CD4-positive, alpha-beta T cell treated with Interferon alpha-2 for 1 hour (primary cell): Measurements from ENCODE around the gene PACRG.
"Not testable (repeated sequence)": the region's sequence is repeated elsewhere in the genome, so short reads cannot be mapped to it uniquely, and the experiment has no call there.

Experiments used
- DNase-seq, 2 donors: peaks; one replicate each; pipeline ENCODE4 v3.0.0-alpha.2; 2020 to 2022

PACRG gene

DNA sequence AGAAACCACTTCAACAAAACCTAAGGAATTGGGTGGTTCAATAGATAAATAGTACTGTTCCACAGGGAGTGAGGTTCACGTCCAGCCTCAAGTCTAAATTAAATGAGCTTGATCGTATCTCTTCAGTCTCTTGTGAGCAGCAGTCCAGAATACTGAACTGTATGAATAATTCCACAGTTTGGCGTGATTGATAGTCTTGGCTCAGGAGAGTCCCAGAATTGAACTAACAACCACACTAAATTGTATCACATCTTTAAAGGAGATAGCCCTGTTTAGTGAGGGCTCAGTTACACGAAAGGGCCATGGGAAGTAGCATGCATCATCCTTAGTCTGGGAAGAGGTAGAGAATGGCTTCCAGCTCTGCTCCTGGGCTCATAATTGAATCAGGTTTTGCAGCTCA lies 224.6 kb downstream of the PACRG start:
- no peak for DNase-seq

DNA sequence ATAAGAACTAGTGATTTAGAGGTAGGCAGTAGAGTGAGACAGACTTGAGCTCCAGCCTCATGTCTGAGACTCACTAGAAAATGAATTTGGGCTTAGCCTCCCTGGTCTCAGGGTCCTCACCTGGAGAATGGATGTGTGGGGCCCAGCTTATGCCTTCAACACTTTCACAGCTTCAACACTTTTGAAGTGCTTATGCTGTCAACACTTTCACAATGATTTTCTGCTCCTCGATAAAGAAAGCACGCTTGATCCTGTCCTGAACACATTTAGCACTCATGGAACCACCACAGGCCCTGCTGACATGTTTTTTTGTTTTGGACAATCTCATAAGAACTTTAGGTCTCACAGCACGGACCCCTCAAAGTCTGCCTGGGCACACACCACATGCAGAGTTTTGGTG lies 229.3 kb downstream of the PACRG start:
- DNase-seq, result no peak

DNA sequence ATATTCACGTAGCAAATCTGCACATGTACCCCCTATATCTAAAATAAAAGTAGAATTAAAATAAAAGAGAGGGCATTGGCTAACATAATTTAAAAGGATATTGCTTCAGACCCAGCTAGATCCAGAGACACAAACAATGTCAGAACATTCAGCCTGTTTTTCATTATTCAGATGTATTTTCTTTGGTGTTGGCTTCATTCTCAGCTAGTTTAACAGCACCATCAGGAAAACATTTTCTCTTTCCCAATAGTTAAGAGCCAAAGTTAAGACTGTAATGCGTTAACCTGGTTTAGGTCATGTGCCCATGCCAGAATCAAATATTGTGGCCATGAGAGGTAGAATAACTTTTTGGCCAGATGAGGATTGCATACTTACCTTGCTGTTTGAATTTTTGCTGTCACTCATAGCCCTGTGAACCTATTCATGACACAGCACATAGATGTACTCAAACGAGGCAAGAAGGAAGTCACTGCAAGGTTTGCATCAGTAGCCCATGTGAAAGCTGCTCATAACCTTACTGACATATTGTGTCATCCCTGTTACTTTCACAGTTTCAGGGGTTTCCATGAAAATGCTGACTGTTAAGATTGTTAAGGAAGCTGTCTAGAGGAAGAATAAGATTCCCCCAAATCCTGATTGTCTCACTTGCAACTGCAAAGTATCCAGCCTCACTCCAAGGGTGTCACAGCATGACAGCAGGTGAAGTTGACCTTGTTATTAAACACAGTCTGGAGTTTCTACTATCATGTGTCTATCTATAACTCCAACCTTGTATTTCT lies 233.1 kb downstream of the PACRG start:
- no peak for DNase-seq

DNA sequence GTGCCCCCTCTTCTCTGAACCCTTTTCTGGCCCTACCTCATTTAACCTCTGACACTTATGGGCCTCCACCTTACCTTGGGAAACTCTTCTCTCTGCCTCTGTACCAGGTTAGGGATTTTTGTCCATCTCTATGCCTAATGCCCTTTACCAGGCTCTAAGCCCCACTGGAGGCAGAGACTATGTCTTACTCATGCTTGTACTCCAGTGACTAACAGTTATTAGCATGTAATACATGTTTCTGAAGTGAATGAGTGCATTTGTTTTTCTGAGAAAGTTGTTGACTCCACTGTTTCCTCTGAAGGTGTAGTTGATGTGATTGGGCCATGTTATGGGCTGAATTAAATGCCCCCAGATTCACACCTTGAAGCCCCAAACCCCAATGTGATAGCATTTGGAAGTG lies 234.3 kb downstream of the PACRG start:
- no peak for DNase-seq

DNA sequence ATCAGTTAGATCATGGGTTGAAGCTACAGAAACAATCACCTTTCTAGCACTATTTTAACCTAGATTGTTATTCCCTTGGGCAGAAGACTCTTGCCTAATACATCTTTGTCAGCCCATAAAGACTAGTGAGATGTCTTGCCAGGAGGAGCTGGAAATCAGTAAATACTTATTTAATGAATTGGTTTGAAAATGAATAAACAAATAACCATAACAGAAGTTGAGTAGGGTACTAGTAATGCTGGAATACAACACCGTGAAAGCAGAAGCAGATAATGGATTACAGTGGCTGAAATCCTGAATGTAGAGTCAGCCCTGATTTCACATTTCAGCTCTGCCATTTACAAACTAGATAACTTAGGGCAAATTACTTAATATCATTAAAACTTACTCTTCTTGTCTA lies 236.1 kb downstream of the PACRG start:
- DNase-seq, result no peak

DNA sequence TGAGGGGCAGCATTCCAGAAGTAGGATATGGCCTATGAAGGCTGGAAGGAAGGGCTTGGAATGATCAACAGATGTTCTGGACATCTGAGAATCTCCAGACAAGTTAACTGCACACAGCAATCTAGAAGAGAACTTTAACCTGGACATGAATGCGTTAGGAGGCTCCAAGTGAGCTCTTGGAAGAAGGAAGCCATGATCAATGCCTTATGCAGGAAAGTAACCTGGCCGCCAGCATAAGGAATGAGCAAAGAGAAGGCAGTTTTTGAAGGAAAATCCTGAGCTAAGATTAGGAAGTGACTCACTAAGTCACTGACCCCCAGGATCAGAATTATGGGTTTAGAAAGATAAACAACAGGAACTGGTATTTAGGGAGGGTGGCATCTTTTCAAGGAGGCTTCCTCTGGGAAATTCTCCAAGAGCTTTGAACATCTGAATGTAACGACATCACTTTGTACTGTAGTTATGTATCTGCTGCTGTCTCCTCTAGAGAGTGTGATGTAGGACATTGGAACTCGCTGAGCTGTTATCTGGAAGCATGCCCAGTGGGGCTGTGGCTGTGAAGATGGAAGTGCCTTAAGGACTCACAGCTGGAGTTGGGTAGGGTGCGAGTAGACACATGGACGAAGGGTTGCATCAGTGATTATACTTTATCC lies 236.8 kb downstream of the PACRG start:
- no peak for DNase-seq

DNA sequence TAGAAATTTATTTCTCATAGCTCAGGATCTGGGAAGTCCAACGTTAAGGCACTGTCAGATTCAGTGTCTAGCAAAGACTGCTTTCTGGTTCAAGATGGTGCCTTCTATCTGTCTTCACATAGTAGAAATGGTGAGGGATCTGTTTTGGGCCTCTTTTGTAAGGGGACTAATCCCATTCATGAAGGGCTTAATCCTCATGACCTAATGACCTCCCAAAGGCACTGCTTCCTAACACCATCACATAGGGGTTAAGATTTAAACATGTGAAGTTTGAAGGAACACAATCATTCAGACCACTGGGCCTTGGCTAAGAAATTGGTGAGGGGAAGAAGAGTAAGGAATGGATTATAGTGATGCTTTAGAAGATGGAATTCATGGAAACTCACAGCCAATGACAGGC lies 237.6 kb downstream of the PACRG start:
- no peak for DNase-seq

DNA sequence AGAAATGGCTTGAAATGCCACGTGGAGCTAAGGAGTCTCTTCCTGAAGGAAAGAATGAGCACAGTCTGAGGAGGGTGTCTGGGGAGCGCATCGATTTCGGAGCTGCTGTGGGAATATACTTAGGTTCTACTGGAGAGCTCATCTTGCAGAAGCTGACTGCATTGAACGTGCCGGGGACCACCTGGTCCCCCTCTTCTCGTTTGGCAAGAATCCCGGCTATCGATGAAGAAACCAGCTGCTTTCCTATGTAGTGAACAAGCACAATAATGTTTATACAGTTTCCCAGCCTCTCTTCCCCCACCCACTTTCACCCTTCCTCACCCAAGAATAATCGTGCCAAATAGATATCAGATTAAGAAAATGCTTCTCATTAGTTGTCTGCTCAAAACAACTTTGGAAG lies 242.5 kb downstream of the PACRG start:
- no peak for DNase-seq

DNA sequence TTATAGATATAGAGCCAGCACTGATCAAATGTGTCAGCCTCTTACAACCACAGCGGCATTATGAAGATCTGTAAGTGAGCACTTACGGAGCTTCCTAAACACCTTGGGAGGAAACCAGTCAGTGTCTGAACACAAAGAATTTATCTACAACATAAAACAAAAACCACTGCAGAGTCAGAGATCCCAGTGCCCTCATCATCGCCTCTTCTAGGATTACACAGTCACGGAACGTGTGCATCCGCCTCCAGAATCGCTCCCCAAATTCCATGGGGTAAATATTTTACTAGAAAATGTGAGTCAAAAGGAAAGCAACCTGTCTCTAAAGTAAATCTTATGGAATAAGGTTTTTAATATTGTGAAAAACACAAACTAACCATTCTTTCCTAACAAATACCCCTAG lies 243.6 kb downstream of the PACRG start:
- DNase-seq, result no peak

DNA sequence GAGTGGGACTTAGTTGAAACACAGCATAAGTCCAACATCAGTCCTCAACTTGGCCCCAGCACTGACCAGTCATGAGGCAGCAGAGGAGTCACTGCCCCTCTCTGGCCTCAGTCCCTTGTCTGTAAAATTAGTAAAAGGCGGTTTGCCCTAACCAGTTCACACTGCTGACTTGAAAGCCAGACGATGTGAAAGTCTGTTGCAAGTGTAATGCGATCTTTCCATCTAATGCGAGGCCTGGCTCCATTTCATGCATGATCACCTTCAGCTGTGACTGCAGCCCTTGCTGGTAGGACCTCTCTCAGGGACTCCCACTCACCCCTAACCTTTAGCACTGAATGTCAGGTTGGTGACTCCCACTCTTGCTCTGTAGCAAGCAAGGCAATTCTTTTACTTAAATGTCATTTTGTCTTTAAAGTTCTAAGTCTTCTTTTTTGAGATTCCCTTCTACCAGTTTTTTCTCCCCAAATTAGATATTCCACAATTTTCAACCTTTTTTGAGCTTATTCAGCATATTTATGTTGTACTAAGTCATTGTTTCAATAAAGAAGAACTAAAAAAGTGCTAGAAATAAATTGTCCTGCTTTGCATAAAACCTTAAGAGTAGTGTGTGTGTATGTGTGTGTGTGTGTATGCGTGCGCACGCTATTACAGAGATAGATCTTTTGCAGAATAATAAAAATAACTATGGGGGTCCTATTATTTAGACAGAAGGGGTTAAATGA lies 245.5 kb downstream of the PACRG start:
- no peak for DNase-seq

DNA sequence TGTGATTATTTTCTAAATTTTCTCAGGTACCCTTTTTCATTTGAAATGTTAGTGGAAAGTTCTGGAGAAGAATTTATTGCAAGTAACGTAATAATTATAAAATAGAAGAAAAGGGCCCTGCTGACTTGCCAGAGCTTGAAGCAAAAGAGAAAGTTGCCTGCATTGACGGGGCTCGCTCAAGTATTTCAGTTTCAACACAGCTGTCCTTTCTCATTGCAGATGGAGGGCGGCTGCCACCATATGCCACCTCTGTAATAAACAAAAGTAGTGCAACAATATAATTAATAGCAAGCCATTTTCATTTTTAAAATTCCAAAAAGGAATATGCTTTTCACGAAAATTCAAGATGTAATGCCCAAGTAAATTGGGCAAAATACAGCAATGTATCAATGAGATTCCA lies 246.2 kb downstream of the PACRG start:
- DNase-seq, result no peak

DNA sequence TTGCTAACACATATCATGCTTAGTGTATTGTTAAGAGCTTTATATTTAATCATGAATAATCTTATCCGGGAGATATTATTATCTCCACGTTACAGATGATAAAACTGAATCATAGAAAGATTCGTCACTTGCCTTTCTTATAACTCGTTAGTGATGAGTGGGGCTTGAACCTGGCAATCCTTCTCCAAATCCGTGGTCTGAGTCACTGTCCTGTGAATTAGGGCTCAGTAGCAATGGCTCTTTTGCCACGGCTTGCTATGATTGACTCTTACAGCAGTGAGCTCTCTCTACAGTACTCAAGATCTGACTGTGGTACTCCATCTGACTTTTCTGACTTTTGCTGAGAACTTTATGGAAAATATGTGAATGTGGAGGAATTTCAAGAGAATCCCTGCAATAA lies 246.9 kb downstream of the PACRG start:
- no peak for DNase-seq

DNA sequence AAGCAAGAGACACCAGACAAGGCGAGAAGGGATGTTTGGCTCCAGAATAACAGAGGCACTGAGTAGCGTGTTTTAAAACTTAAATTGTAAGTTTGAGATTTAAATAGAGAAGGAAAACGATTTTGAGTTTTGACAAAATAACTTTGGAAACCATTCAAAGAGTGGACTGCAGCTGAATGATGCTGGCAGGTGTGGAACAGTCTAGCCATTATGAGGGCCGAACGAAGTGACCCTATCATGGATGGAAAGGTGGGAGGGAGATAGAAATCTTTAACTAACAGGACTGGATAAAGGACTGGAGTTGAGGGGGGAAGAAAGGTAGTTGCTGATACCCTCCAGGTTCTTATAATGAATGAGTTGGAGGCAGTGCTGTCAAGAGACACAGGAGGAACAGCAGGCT lies 248.4 kb downstream of the PACRG start:
- DNase-seq, result no peak

DNA sequence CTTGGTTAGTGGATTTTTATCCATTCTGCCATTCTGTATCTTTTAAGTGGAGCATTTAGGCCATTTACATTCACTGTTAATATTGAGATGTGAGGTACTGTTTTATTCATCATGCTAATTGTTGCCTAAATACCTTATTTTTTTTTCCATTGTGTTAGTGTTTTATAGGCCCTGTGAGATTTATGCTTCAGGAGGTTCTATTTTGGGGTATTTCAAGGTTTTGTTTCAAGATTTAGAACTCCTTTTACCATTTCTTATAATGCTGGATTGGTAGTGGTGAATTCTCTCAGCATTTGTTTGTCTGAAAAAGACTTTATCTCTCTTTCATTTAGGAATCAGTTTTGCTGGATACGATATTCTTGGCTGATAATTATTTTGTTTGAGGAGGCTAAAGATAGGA lies 255.5 kb downstream of the PACRG start:
- DNase-seq, result not testable (repeated sequence)

DNA sequence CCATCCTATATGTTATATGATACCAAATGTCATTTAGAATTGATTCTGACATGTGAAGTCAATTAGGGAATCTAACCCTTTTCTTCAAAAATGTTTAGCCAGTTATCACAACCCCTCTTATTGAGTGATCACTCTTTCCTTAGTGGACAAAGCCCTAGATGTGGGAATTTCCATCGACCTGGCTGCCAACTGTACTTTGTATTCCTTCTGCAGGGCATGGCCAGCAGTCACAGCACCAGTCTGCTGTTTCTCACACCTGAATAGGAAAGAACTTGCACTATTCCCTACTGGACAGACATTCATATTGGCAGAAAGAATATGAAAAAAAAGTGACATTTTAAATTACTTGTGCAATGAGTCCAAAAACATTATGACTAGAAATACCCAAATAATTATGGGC lies 271.0 kb downstream of the PACRG start:
- DNase-seq, result no peak

DNA sequence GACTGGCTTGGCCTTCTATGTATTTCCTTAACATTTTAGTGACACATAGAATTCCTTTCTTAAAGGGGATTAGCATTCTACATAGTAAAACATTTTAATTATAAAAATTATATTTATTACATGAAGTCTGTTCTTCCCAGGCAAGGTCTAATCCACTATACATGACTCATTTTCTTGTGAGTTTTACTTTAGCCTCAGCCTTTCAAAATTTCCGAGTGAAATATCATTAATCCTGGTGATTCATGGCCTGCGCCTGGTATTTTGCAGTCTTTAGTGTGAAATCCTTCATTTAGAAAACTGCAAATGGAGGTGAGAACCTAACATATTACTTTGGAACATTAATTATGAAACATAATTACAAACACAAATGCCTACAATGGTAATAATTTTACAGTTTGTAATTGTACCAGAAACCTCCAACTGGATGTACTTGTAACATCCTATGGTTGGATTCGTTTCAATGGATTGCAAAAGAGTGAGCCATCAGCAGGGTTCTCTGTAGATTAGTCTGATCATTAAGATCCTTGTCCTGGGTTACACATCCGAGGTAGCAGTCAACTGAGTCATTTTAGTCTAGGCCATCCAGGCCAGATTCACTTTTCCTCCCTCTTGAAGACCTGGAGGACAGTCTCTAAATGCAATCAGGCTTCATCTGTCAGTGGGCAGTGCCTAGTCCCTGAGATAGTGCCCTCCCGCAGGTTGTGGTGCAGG lies 272.0 kb downstream of the PACRG start:
- no peak for DNase-seq

DNA sequence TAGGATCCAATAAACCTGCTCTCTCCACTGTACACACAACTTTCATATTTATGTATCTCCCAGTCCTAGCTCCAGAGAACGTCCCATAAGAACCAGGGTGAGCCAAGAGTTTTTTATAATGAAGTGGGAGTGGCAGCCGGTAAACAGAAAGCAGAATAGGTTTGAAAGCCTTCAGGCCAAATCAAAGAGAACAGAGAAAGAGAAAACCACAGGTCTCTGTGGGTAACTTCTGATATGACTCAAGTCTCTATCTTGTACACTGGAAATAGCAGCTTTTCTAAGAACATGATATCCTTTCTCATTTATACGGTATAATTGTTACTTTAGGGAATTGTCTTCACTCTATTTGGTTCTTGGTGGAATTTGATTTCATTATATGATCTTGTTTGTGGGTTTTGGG lies 273.6 kb downstream of the PACRG start:
- DNase-seq, result no peak

DNA sequence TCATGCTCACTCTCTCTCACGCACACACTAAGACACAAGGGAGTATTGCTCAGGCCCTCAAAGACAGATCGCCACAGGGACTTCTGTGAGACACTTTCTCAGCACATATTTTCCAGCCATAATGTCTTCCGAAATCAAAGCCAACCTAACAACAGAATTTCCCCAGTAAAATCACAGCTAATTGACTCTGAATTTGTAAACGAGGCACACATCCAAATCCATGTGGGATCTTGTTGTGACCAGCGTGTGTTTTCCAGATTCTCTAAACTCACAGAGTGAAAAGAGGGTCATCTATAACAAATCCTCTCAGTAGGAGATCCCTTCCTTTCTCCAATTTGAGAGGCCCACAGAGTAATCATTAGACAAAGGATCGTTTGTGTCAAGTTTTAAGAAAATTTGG lies 280.4 kb downstream of the PACRG start:
- DNase-seq, result no peak

DNA sequence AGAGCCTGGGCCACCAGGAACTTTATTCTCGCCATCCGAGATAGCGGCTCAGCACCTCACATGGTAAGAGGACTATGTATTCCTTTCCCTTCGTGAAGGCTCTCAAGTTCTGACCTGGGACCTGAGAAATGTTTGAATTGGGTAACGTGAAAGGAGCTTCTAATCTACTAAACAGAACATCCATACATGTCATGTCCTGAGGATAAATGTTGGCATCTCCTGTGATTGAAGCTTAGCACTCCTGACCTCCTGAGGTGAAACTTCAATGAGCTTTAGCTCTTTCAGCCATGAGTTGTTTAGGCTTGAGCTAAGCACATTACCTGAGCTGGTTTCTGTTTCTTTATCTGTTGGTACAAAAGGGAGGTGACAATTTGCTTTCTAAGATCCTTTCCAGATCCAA lies 280.9 kb downstream of the PACRG start:
- DNase-seq, result no peak

DNA sequence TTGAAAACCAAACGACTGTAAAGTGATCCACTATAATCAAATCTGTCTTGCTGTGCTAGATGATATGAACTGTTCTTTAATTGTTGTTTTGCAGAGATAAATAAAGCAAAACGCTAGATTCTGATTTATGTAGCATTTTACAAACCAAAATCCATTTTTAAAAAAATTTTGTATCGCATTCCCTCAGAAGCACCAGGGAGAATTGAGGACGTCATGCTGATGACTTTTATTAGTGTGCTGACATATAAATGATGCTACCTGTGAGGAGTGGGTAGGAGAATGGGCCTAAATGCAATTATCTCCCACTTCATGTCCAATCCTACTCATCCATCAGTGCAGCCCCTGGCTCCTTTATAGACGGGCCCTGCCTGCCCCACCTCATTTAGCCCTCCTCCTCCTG lies 282.4 kb downstream of the PACRG start:
- DNase-seq, result no peak

DNA sequence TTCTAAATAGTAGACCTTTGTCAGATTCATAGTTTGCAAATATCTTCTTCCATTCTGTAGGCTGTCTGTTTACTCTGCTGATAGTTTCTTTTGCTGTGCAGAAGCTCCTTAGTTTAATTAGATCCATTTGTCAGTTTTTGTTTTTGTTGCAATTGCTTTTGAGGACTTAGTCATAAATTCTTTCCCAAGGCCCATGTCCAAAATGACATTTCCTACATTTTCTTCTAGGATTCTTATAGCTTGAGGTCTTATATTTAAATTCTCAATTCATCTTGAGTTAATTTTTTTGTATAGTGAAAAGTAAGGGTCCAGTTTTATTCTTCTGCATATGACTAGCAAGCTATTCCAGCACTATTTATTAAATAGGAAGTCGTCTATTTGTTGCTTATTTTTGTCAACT lies 287.0 kb downstream of the PACRG start:
- DNase-seq, result no peak

DNA sequence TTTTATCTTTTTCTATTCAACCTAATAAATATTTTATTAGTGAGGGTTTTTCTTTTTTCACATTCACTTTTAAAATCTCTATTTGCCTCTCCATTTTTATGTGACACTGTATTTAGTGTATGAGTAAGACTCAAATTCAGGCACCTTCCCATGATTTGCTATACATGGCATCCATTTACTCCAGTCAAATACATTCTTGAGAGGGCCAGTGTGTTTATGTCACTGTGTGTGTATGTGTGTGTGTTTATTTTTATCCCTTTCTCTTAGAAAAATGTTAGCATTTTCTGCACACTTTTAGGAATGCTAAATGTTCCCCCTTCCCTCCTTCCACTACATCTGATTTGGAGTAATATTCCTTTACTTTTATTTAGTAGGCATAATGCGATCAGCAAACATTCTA lies 290.0 kb downstream of the PACRG start:
- no peak for DNase-seq

DNA sequence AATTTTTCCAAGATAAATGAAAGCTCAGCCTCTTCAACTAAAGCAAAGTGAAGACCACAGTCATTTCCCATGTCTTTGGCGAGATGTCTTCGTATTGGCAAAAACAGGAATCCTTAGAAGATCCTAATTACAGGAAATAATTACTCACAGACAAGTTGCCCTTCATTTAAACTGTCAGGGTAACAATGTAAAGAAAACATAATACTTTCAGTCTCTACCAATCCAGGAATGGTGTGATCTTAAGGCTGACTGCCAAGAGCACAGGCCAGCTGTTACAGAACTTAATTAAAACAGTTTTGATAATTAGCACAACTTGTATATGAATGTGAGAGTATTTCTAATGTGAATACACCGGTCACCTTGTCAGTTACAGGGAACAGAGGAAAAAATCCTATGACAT lies 292.2 kb downstream of the PACRG start:
- no peak for DNase-seq

DNA sequence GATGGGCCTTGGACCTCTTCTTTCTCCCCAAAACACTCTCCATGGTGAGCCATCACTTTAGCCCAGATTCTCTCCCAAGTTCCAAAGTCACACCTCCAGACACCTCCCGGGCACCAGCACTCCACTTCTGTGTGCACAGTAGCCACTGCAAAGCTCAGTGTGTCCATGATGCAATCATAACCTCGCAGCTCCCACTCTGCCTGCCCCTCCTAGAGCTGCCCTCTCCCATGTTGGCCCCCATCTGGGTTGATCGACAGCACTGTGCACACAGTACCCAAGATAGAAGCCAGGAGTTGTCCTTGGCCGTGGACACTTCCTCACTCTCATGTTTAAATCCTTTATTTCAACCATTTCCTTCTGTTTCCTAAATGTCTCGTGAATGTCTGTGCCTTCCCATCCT lies 293.3 kb downstream of the PACRG start:
- DNase-seq, result no peak
